MG63 (cell line): Measurements from ENCODE around the gene PXMP2. TPM values are rescaled to one million over a fixed set of nuclear protein-coding genes. Genes with fewer than 3 reads are reported as not detected.
"Not testable (repeated sequence)": the region's sequence is repeated elsewhere in the genome, so short reads cannot be mapped to it uniquely, and the experiment has no call there.

Experiments used
- DNase-seq: peaks from one replicate; pipeline ENCODE4 v3.0.0-alpha.2; 2020
- H3K27me3 ChIP-seq: fragments of 250-450 bp; sonication (Bioruptor Pico); 2 replicates; pipeline ENCODE4 v1.5.1; 2020; ENCODE audit warnings: mild to moderate bottlenecking, moderate library complexity
- H3K36me3 ChIP-seq: fragments of 250-450 bp; sonication (Bioruptor Pico); 2 replicates; pipeline ENCODE4 v1.5.1; 2020; ENCODE audit warnings: mild to moderate bottlenecking, moderate library complexity
- H3K4me3 ChIP-seq: fragments of 250-450 bp; sonication (Bioruptor Pico); 2 replicates; pipeline ENCODE4 v1.5.1; 2020; ENCODE audit warnings: mild to moderate bottlenecking, moderate library complexity
- H3K9me3 ChIP-seq: fragments of 250-450 bp; sonication (Bioruptor Pico); 2 replicates; pipeline ENCODE4 v1.5.1; 2020; ENCODE audit warnings: mild to moderate bottlenecking, moderate library complexity
- total RNA-seq: library from RNA; depleted of rRNA; stranded (reverse); fragments of >200 nt; shearing (Covaris generic); gene quantifications from 2 replicates; pipeline ENCODE4 v1.2.3, GENCODE V29; 2014; ENCODE audit warnings: low replicate concordance

Gene PXMP2
- total RNA-seq, 1 experiment from 2014 or later = 145 TPM

- no peaks in the 10 kb centered on the region for H3K9me3 ChIP-seq
- DNase-seq = no peak
- peaks cover 93% of the 10 kb centered on the region for H3K36me3 ChIP-seq
Observed at GRCh38 chr12:132673288-132674179, 13.9 kb upstream of the PXMP2 start.

GRCh38 chr12:132674561-132674960 lies 12.8 kb upstream of the PXMP2 start:
- no peak for DNase-seq
- Histone ChIP-seq H3K36me3 (peaks cover 93% of the 10 kb centered on the region), H3K9me3 (no peaks in the 10 kb centered on the region), H3K4me3 (no peak overlapping the region), H3K27me3 (no peaks in the 10 kb centered on the region)

More at GRCh38 chr12:132673288-132674179, 13.9 kb upstream of the PXMP2 start:
- H3K27me3 ChIP-seq = no peaks in the 10 kb centered on the region
- no peak overlapping the region for H3K4me3 ChIP-seq

- Histone ChIP-seq H3K36me3 (peaks cover 93% of the 10 kb centered on the region), H3K4me3 (no peak overlapping the region), H3K9me3 (no peaks in the 10 kb centered on the region), H3K27me3 (no peaks in the 10 kb centered on the region)
- no peak for DNase-seq
Observed at GRCh38 chr12:132675757-132676432, 11.5 kb upstream of the PXMP2 start.

- Histone ChIP-seq H3K27me3 (no peaks in the 10 kb centered on the region), H3K36me3 (peaks cover 92% of the 10 kb centered on the region)
Observed at GRCh38 chr12:132677492-132677891, 9.9 kb upstream of the PXMP2 start.

GRCh38 chr12:132685400-132685799 lies 2.0 kb upstream of the PXMP2 start:
- Histone ChIP-seq H3K36me3 (peaks cover 41% of the 10 kb centered on the region), H3K27me3 (no peaks in the 10 kb centered on the region), H3K4me3 (no peak overlapping the region; the same call in 1 of the 2 replicates), H3K9me3 (no peaks in the 10 kb centered on the region)
- DNase-seq = no peak

More at GRCh38 chr12:132677492-132677891, 9.9 kb upstream of the PXMP2 start:
- Histone ChIP-seq H3K4me3 (no peak overlapping the region), H3K9me3 (no peaks in the 10 kb centered on the region)
- DNase-seq = no peak

- peak overlapping the region; percentile 88 for H3K4me3 ChIP-seq
- H3K36me3 ChIP-seq = peaks cover 42% of the 10 kb centered on the region
- H3K9me3 ChIP-seq = no peaks in the 10 kb centered on the region
- DNase-seq = peak; percentile 65
- H3K27me3 ChIP-seq = no peaks in the 10 kb centered on the region
Observed at GRCh38 chr12:132686825-132687210, 569 bp upstream of the PXMP2 start.

- no peak for DNase-seq
- H3K27me3 ChIP-seq = no peaks in the 10 kb centered on the region
- peaks cover 34% of the 10 kb centered on the region for H3K36me3 ChIP-seq
- 0 out of 2 replicates have a peak overlapping the region, but pooled peaks have one; percentile 16 for H3K4me3 ChIP-seq
- H3K9me3 ChIP-seq = no peaks in the 10 kb centered on the region
Observed at GRCh38 chr12:132689227-132689626, 1.8 kb downstream of the PXMP2 start.

GRCh38 chr12:132690112-132690511 lies 2.7 kb downstream of the PXMP2 start:
- no peak overlapping the region for H3K4me3 ChIP-seq
- H3K27me3 ChIP-seq = no peaks in the 10 kb centered on the region
- no peak for DNase-seq
- H3K9me3 ChIP-seq = no peaks in the 10 kb centered on the region
- peaks cover 34% of the 10 kb centered on the region for H3K36me3 ChIP-seq

- H3K36me3 ChIP-seq = peaks cover 37% of the 10 kb centered on the region
- H3K4me3 ChIP-seq, H3K27me3 ChIP-seq, H3K9me3 ChIP-seq, DNase-seq: not testable (repeated sequence)
Observed at GRCh38 chr12:132692030-132692429, 4.6 kb downstream of the PXMP2 start.

- H3K36me3 ChIP-seq = peaks cover 58% of the 10 kb centered on the region
Observed at GRCh38 chr12:132694888-132695287, 7.5 kb downstream of the PXMP2 start.

GRCh38 chr12:132695431-132695830 lies 8.0 kb downstream of the PXMP2 start:
- Histone ChIP-seq H3K9me3 (no peaks in the 10 kb centered on the region), H3K4me3 (no peak overlapping the region), H3K36me3 (peaks cover 56% of the 10 kb centered on the region), H3K27me3 (no peaks in the 10 kb centered on the region)
- no peak for DNase-seq

More at GRCh38 chr12:132694888-132695287, 7.5 kb downstream of the PXMP2 start:
- H3K9me3 ChIP-seq, H3K27me3 ChIP-seq, H3K4me3 ChIP-seq, DNase-seq: not testable (repeated sequence)

- H3K9me3 ChIP-seq = no peaks in the 10 kb centered on the region
- peaks cover 67% of the 10 kb centered on the region for H3K36me3 ChIP-seq
- DNase-seq = no peak
- H3K27me3 ChIP-seq = no peaks in the 10 kb centered on the region
- H3K4me3 ChIP-seq = no peak overlapping the region
Observed at GRCh38 chr12:132698341-132698740, 11.0 kb downstream of the PXMP2 start.

- H3K27me3 ChIP-seq = no peaks in the 10 kb centered on the region
- peaks cover 86% of the 10 kb centered on the region for H3K36me3 ChIP-seq
- no peak overlapping the region for H3K4me3 ChIP-seq
- H3K9me3 ChIP-seq = no peaks in the 10 kb centered on the region
- DNase-seq = no peak
Observed at GRCh38 chr12:132700212-132700822, 12.9 kb downstream of the PXMP2 start.

- Histone ChIP-seq H3K27me3 (no peaks in the 10 kb centered on the region), H3K4me3 (no peak overlapping the region), H3K9me3 (no peaks in the 10 kb centered on the region), H3K36me3 (peaks cover 72% of the 10 kb centered on the region)
- no peak for DNase-seq
Observed at GRCh38 chr12:132702640-132703039, 15.3 kb downstream of the PXMP2 start.

GRCh38 chr12:132703641-132704040 lies 16.3 kb downstream of the PXMP2 start:
- H3K27me3 ChIP-seq = no peaks in the 10 kb centered on the region
- no peaks in the 10 kb centered on the region for H3K9me3 ChIP-seq
- H3K4me3 ChIP-seq = no peak overlapping the region
- no peak for DNase-seq
- peaks cover 66% of the 10 kb centered on the region for H3K36me3 ChIP-seq

- peaks cover 45% of the 10 kb centered on the region for H3K36me3 ChIP-seq
Observed at GRCh38 chr12:132707241-132707640, 19.9 kb downstream of the PXMP2 start.

GRCh38 chr12:132708150-132708549 lies 20.8 kb downstream of the PXMP2 start:
- no peaks in the 10 kb centered on the region for H3K9me3 ChIP-seq
- H3K4me3 ChIP-seq = no peak overlapping the region
- no peak for DNase-seq
- H3K36me3 ChIP-seq = peaks cover 41% of the 10 kb centered on the region
- no peaks in the 10 kb centered on the region for H3K27me3 ChIP-seq

More at GRCh38 chr12:132707241-132707640, 19.9 kb downstream of the PXMP2 start:
- H3K27me3 ChIP-seq = no peaks in the 10 kb centered on the region
- no peak overlapping the region for H3K4me3 ChIP-seq
- DNase-seq = no peak
- H3K9me3 ChIP-seq = no peaks in the 10 kb centered on the region
